SK-N-SH (cell line): ENCODE measurements around the gene SPG7. TPM values are rescaled to one million over a fixed set of nuclear protein-coding genes. Genes with fewer than 3 reads are reported as not detected.

Experiments
- CTCF ChIA-PET: fragments of 300-600, 350-600 bp; formaldehyde crosslinking; extraction: SDS; loops from one replicate; lab custom pipeline; 2021; lab: Yijun Ruan, JAX
- POLR2A ChIA-PET: fragments of 350-600 bp; sonication (Branson Sonifier 250); formaldehyde crosslinking; extraction: SDS; loops from one replicate; lab custom pipeline; 2020; ENCODE audit warnings: antibody characterized with exemption, inconsistent platforms; lab: Yijun Ruan, JAX
- DNase-seq: peaks from one replicate; pipeline ENCODE4 v3.0.0; 2012
- H2AFZ ChIP-seq: fragments of 200-600 bp; sonication (generic); 2 replicates; pipeline ENCODE4 v1.8.1; 2016; ENCODE audit warnings: antibody characterized with exemption, mild to moderate bottlenecking, low read depth
- H3F3A ChIP-seq: fragments of 200-600 bp; sonication (generic); replicated peaks from 2 replicates; pipeline ENCODE3; 2016; ENCODE audit warnings: antibody characterized with exemption, mild to moderate bottlenecking; ENCODE audit not compliant: insufficient read depth
- H3K27ac ChIP-seq, 2 experiments: fragments of 200-500 bp in 1 of 2; fragments of 200-600 bp in 1 of 2; sonication (Bioruptor generic) in 1 of 2; sonication (generic), shearing (Covaris generic) in 1 of 2; 2 replicates each; pipeline versions ENCODE4 v1.5.1 to v1.6.1; 2014 to 2016; ENCODE audit warnings: low read depth in 2 of 2, inconsistent platforms in 1 of 2, low read length in 1 of 2, mild to moderate bottlenecking in 1 of 2, mixed read lengths in 1 of 2
- H3K27me3 ChIP-seq: fragments of 200-600 bp; sonication (generic), shearing (Covaris generic); 2 replicates; pipeline ENCODE4 v1.6.1; 2016; ENCODE audit warnings: mixed run types; ENCODE audit not compliant: insufficient read depth
- H3K36me3 ChIP-seq, 2 experiments: fragments of 200-500 bp in 1 of 2; fragments of 200-600 bp in 1 of 2; sonication (Bioruptor generic) in 1 of 2; sonication (generic) in 1 of 2; replicated peaks in 1 of 2; 2 replicates each; pipeline versions ENCODE3 to v1.5.1; 2014 to 2016; ENCODE audit warnings: low read length in 1 of 2, mild to moderate bottlenecking in 1 of 2; ENCODE audit not compliant: insufficient read depth in 2 of 2, control insufficient read depth in 1 of 2
- H3K4me1 ChIP-seq, 2 experiments: fragments of 200-500 bp in 1 of 2; fragments of 200-600 bp in 1 of 2; sonication (Bioruptor generic) in 1 of 2; sonication (generic), shearing (Covaris generic) in 1 of 2; 2 replicates each; pipeline versions ENCODE4 v1.5.1 to v1.6.1; 2014 to 2016; ENCODE audit warnings: low read depth in 1 of 2, low read length in 1 of 2, mixed run types in 1 of 2; ENCODE audit not compliant: insufficient read depth in 2 of 2, control insufficient read depth in 1 of 2
- H3K4me2 ChIP-seq: fragments of 200-600 bp; sonication (generic), shearing (Covaris generic); 2 replicates; pipeline ENCODE4 v1.6.1; 2017; ENCODE audit warnings: mixed run types
- H3K4me3 ChIP-seq, 2 experiments: fragments of 200-500 bp in 1 of 2; fragments of 200-600 bp in 1 of 2; sonication (Bioruptor generic) in 1 of 2; sonication (generic), shearing (Covaris generic) in 1 of 2; 2 replicates each; pipeline versions ENCODE4 v1.5.1 to v1.8.1; 2014 to 2016; ENCODE audit warnings: low read depth in 2 of 2, inconsistent platforms in 1 of 2, low read length in 1 of 2, mild to moderate bottlenecking in 1 of 2, mixed read lengths in 1 of 2, moderate library complexity in 1 of 2
- H3K79me2 ChIP-seq: fragments of 200-600 bp; sonication (generic); 2 replicates; pipeline ENCODE4 v1.8.1; 2017; ENCODE audit warnings: mild to moderate bottlenecking; ENCODE audit not compliant: insufficient read depth
- H3K9ac ChIP-seq: fragments of 200-600 bp; sonication (generic); 2 replicates; pipeline ENCODE4 v1.6.1; 2017; ENCODE audit warnings: mixed run types
- H3K9me2 ChIP-seq: fragments of 200-600 bp; sonication (generic); 2 replicates; pipeline ENCODE4 v1.6.1; 2017; ENCODE audit warnings: mixed run types
- H3K9me3 ChIP-seq: fragments of 200-600 bp; sonication (generic); 2 replicates; pipeline ENCODE4 v1.6.1; 2017; ENCODE audit warnings: mixed run types, mild to moderate bottlenecking, moderate library complexity
- H4K20me1 ChIP-seq: fragments of 200-600 bp; sonication (generic); 2 replicates; pipeline ENCODE4 v1.6.1; 2017; ENCODE audit warnings: mild to moderate bottlenecking, mixed run types; ENCODE audit not compliant: insufficient read depth
- CHD2 ChIP-seq: fragments of 150-350 bp; IDR thresholded peaks from 2 replicates; pipeline ENCODE4 v1.6.1; 2018; ENCODE audit warnings: low read length; ENCODE audit not compliant: partially characterized antibody
- ELF1 ChIP-seq: IDR thresholded peaks from 2 replicates; pipeline ENCODE4 v1.4.0; 2012
- FOXM1 ChIP-seq: IDR thresholded peaks from 2 replicates; pipeline ENCODE4 v1.4.0; 2012; ENCODE audit warnings: low read depth, mild to moderate bottlenecking
- GABPA ChIP-seq: IDR thresholded peaks from 2 replicates; pipeline ENCODE4 v1.4.0; 2012; ENCODE audit warnings: low read depth, mild to moderate bottlenecking
- JUND ChIP-seq: IDR thresholded peaks from 2 replicates; pipeline ENCODE4 v1.4.0; 2012
- MEF2A ChIP-seq: IDR thresholded peaks from 2 replicates; pipeline ENCODE4 v1.4.0; 2012; ENCODE audit warnings: low read depth, borderline replicate concordance
- MXI1 ChIP-seq: IDR thresholded peaks from 2 replicates; pipeline ENCODE4 v1.6.1; 2012; ENCODE audit warnings: mild to moderate bottlenecking, low read depth, low read length, improper control_type of control experiment
- NFIC ChIP-seq: IDR thresholded peaks from 2 replicates; pipeline ENCODE4 v1.4.0; 2012; ENCODE audit warnings: borderline replicate concordance
- NRF1 ChIP-seq: IDR thresholded peaks from 2 replicates; pipeline ENCODE4 v1.6.1; 2012; ENCODE audit warnings: low read depth, mild to moderate bottlenecking, low read length
- POLR2AphosphoS5 ChIP-seq: IDR thresholded peaks from 2 replicates; pipeline ENCODE4 v1.6.1; 2012; ENCODE audit warnings: low read depth, low read length
- RAD21 ChIP-seq: IDR thresholded peaks from 2 replicates; pipeline ENCODE4 v1.6.1; 2012; ENCODE audit warnings: mild to moderate bottlenecking, low read length
- RCOR1 ChIP-seq: fragments of 150-350 bp; IDR thresholded peaks from 2 replicates; pipeline ENCODE4 v1.6.1; 2017; ENCODE audit warnings: antibody characterized with exemption, low read length
- RFX5 ChIP-seq: IDR thresholded peaks from 2 replicates; pipeline ENCODE4 v1.6.1; 2012; ENCODE audit warnings: mild to moderate bottlenecking, improper control_type of control experiment, low read length
- RXRA ChIP-seq: IDR thresholded peaks from 2 replicates; pipeline ENCODE4 v1.4.0; 2012; ENCODE audit warnings: low read depth, mild to moderate bottlenecking, borderline replicate concordance
- SMC3 ChIP-seq: IDR thresholded peaks from 2 replicates; pipeline ENCODE4 v1.6.1; 2012; ENCODE audit warnings: low read depth, low read length, improper control_type of control experiment
- TCF12 ChIP-seq: IDR thresholded peaks from 2 replicates; pipeline ENCODE4 v1.4.0; 2012
- WGBS: methylation state at CpG from one replicate; pipeline ENCODE4 v1.1.6; 2017; ENCODE audit warnings: low lambda C conversion rate; 5-methylcytosine and 5-hydroxymethylcytosine counted together
- polyA plus RNA-seq, 3 experiments: library from polyadenylated mRNA; depleted of rRNA; stranded (reverse); fragments of >200 nt; gene quantifications; 2 replicates each; pipeline ENCODE4 v1.2.3, GENCODE V29; 2012
- TF ChIP-seq, protein P1 (sequence below): IDR thresholded peaks from 2 replicates; pipeline ENCODE4; 2012
- TF ChIP-seq, protein P2 (sequence below): fragments of 150-350 bp; IDR thresholded peaks from 2 replicates; pipeline ENCODE4 v1.6.1; 2017; ENCODE audit warnings: antibody characterized with exemption, low read length, low read depth, borderline replicate concordance
- TF ChIP-seq, protein P3 (sequence below): fragments of 200-600 bp; sonication (generic); IDR thresholded peaks from 2 replicates; pipeline ENCODE4 v1.6.1; 2017; ENCODE audit warnings: antibody characterized with exemption, mild to moderate bottlenecking, moderate library complexity

SPG7 gene
- polyA plus RNA-seq, 1 of the 3 experiments (the other 2 are of a cell fraction) = 100 TPM

DNA sequence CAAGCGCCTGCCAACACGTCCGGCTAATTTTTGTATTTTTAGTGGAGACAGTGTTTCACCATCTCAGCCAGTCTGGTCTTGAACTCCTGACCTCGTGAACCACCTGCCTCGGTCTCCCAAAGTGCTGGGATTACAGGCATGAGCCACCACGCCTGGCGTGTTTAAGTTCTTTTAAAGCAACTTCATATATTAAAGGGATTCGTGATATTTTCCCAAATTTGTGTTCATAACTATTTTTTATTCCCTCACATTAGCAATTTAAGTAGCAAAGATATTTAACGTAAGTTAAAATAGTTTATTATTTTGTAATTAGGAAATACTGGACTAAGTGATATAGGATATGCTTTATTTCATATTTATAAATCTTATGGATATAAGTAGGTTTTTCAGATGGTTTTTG lies 4.2 kb downstream of the SPG7 start:
- Histone ChIP-seq H3K27me3 (no peaks in the 10 kb centered on the region), H3K36me3 (peaks cover 22 to 63% of the 10 kb centered on the region in 2 experiments), H4K20me1 (peaks cover 19% of the 10 kb centered on the region), H3K4me2 (no peak overlapping the region), H3K9me2 (no peaks in the 10 kb centered on the region), H3F3A (peaks cover 7% of the 10 kb centered on the region), H3K27ac (no peak overlapping the region), H3K4me3 (no peak overlapping the region), H2AFZ (no peak overlapping the region), H3K9me3 (no peaks in the 10 kb centered on the region), H3K79me2 (peaks cover 76% of the 10 kb centered on the region), H3K4me1 (peaks cover 0 to 7% of the 10 kb centered on the region in 2 experiments; a peak in 2 of 4 replicates), H3K9ac (no peak overlapping the region)
- POLR2A ChIA-PET = no interaction called here
- no peak for DNase-seq
- CTCF ChIA-PET = no interaction called here
- no peak for TF ChIP-seq RAD21
- TF ChIP-seq NFIC = no peak
- no peak for TF ChIP-seq CHD2
- WGBS = 97% methylated on average over 9 of the region's 9 CpGs

DNA sequence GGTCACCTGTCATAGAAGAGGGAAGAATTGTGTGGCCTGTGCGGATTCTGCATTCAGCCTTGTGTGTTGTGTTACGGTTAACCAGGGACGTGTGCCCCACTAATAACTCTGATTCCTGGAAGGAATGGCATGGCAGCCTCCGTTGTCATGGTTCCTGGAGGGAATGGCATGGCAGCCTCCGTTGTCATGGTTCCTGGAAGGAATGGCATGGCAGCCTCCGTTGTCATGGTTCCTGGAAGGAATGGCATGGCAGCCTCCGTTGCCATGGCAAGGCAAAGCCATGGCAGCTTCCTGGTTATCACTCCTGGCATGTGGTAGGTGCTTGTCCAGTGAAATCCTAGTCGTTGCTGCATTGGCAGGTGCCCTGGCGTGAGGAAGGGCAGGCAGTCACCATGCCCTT lies 8.9 kb downstream of the SPG7 start:
- WGBS = 89% methylated on average over 7 of the region's 9 CpGs
- peaks cover 78% of the 10 kb centered on the region for H3K79me2 ChIP-seq

More for the DNA sequence above, 8.9 kb downstream of the SPG7 start:
- H3K36me3 ChIP-seq = peaks cover 37 to 62% of the 10 kb centered on the region in 2 experiments
- no peaks in the 10 kb centered on the region for H3F3A ChIP-seq
- no peak overlapping the region for H3K4me2 ChIP-seq
- POLR2A ChIA-PET = interaction anchor here (0.6 kb wide), 1 partner anchor 151 kb away, joined by 3 read pairs; no protein-coding TSS in a partner anchor
- H3K4me3 ChIP-seq = no peak overlapping the region
- H4K20me1 ChIP-seq = peaks cover 29% of the 10 kb centered on the region; the same call in 1 of the 2 replicates
- DNase-seq = no peak
- TF ChIP-seq RXRA (no peak), SMC3 (no peak), POLR2AphosphoS5 (no peak), RFX5 (no peak), CHD2 (no peak), RAD21 (no peak), FOXM1 (no peak), NRF1 (no peak), MEF2A (no peak), ELF1 (no peak), TCF12 (no peak), RCOR1 (no peak), GABPA (no peak), MXI1 (no peak), JUND (no peak)
- TF ChIP-seq, protein P1, sequence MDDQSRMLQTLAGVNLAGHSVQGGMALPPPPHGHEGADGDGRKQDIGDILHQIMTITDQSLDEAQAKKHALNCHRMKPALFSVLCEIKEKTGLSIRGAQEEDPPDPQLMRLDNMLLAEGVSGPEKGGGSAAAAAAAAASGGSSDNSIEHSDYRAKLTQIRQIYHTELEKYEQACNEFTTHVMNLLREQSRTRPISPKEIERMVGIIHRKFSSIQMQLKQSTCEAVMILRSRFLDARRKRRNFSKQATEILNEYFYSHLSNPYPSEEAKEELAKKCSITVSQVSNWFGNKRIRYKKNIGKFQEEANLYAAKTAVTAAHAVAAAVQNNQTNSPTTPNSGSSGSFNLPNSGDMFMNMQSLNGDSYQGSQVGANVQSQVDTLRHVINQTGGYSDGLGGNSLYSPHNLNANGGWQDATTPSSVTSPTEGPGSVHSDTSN = no peak
- TF ChIP-seq, protein P2, sequence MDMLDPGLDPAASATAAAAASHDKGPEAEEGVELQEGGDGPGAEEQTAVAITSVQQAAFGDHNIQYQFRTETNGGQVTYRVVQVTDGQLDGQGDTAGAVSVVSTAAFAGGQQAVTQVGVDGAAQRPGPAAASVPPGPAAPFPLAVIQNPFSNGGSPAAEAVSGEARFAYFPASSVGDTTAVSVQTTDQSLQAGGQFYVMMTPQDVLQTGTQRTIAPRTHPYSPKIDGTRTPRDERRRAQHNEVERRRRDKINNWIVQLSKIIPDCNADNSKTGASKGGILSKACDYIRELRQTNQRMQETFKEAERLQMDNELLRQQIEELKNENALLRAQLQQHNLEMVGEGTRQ = no peak
- TF ChIP-seq, protein P3, sequence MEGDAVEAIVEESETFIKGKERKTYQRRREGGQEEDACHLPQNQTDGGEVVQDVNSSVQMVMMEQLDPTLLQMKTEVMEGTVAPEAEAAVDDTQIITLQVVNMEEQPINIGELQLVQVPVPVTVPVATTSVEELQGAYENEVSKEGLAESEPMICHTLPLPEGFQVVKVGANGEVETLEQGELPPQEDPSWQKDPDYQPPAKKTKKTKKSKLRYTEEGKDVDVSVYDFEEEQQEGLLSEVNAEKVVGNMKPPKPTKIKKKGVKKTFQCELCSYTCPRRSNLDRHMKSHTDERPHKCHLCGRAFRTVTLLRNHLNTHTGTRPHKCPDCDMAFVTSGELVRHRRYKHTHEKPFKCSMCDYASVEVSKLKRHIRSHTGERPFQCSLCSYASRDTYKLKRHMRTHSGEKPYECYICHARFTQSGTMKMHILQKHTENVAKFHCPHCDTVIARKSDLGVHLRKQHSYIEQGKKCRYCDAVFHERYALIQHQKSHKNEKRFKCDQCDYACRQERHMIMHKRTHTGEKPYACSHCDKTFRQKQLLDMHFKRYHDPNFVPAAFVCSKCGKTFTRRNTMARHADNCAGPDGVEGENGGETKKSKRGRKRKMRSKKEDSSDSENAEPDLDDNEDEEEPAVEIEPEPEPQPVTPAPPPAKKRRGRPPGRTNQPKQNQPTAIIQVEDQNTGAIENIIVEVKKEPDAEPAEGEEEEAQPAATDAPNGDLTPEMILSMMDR = no peak
- H2AFZ ChIP-seq = no peak overlapping the region
- no peaks in the 10 kb centered on the region for H3K27me3 ChIP-seq
- H3K4me1 ChIP-seq = no peaks in the 10 kb centered on the region
- no peak overlapping the region for H3K27ac ChIP-seq
- no peak overlapping the region for H3K9ac ChIP-seq
- H3K9me3 ChIP-seq = no peaks in the 10 kb centered on the region
- no peaks in the 10 kb centered on the region for H3K9me2 ChIP-seq
- CTCF ChIA-PET = no interaction called here
